Uterus (tissue), 2 donors: Measurements from ENCODE around the gene SS18.

Source experiments
- POLR2A ChIP-seq, 2 donors: fragments of 450-650 bp; IDR thresholded peaks; one replicate each; pipeline ENCODE4 v1.6.1; 2016; ENCODE audit warnings: antibody characterized with exemption in 2 of 2, mild to moderate bottlenecking in 1 of 2, moderate library complexity in 1 of 2
- TF ChIP-seq, protein P1 (sequence below), 4 experiments: fragments of 200-600 bp in 2 of 4; fragments of 450-650 bp in 2 of 4; sonication (generic) in 2 of 4; IDR thresholded peaks; one replicate each; pipeline ENCODE4 v1.5.1; 2016 to 2019; ENCODE audit warnings: antibody characterized with exemption in 4 of 4, mild to moderate bottlenecking in 2 of 4, moderate library complexity in 1 of 4

DNA sequence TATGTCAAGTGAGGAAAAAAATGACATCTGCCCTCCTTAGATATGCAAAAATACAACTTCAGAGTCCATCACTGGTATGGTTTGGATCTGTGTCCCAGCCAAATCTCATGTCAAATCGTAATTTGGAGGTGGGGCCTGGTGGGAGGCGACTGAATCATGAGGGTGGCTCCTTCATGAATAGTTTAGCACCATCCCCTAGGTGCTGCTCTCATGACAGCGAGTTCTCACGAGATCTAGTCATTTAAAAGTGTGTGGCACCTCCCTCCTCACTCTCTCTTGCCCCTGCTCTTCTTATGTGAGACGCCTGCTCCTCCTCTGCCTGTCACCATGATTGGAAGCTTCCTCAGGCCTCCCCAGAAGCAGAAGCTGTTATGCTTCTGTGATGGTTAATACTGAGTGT, 37.4 kb upstream of the SS18 start:
- no peak for TF ChIP-seq POLR2A (IDR thresholded peaks at IDR 0.05)
- TF ChIP-seq, protein P1, sequence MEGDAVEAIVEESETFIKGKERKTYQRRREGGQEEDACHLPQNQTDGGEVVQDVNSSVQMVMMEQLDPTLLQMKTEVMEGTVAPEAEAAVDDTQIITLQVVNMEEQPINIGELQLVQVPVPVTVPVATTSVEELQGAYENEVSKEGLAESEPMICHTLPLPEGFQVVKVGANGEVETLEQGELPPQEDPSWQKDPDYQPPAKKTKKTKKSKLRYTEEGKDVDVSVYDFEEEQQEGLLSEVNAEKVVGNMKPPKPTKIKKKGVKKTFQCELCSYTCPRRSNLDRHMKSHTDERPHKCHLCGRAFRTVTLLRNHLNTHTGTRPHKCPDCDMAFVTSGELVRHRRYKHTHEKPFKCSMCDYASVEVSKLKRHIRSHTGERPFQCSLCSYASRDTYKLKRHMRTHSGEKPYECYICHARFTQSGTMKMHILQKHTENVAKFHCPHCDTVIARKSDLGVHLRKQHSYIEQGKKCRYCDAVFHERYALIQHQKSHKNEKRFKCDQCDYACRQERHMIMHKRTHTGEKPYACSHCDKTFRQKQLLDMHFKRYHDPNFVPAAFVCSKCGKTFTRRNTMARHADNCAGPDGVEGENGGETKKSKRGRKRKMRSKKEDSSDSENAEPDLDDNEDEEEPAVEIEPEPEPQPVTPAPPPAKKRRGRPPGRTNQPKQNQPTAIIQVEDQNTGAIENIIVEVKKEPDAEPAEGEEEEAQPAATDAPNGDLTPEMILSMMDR (IDR thresholded peaks at IDR 0.05): no peak
